ENCODE measurements around the gene ROCK1. TPM values are rescaled to one million over a fixed set of nuclear protein-coding genes. Genes with fewer than 3 reads are reported as not detected.
"Not testable (repeated sequence)": the region's sequence is repeated elsewhere in the genome, so short reads cannot be mapped to it uniquely, and the experiment has no call there.

ROCK1 gene
- total RNA-seq, 2 donors from 2014 or later, result 20.7 to 26.2 TPM

GRCh38 chr18:21047126-21047525 lies 64.5 kb downstream of the ROCK1 start:
- H3K27ac ChIP-seq, result no peak overlapping the region
- no peak for DNase-seq (ENCODE audit: low spot score)
- peaks cover 0 to 25% of the 10 kb centered on the region in 2 donors for H3K4me1 ChIP-seq
- no peaks in the 10 kb centered on the region for H3K9me3 ChIP-seq
- H3K4me3 ChIP-seq, result no peak overlapping the region
- no peaks in the 10 kb centered on the region for H3K27me3 ChIP-seq
- no peak for TF ChIP-seq CTCF (IDR thresholded peaks at IDR 0.05)
- peaks cover 5% of the 10 kb centered on the region for H3K36me3 ChIP-seq

- TF ChIP-seq CTCF (IDR thresholded peaks at IDR 0.05), result no peak
- H3K36me3 ChIP-seq, result peaks cover 10% of the 10 kb centered on the region
- no peaks in the 10 kb centered on the region for H3K9me3 ChIP-seq
- H3K27ac ChIP-seq, result no peak overlapping the region
- no peak overlapping the region for H3K4me3 ChIP-seq
- no peak for DNase-seq (ENCODE audit: low spot score)
- H3K4me1 ChIP-seq, result no peaks in the 10 kb centered on the region
- H3K27me3 ChIP-seq, result no peaks in the 10 kb centered on the region
Observed at GRCh38 chr18:21040466-21040865, 71.1 kb downstream of the ROCK1 start.

GRCh38 chr18:21038201-21038600 lies 73.4 kb downstream of the ROCK1 start:
- Histone ChIP-seq H3K27me3 (no peaks in the 10 kb centered on the region), H3K36me3 (peaks cover 5% of the 10 kb centered on the region), H3K4me1 (no peaks in the 10 kb centered on the region), H3K9me3 (no peaks in the 10 kb centered on the region), H3K4me3 (no peak overlapping the region), H3K27ac (no peak overlapping the region)
- no peak for DNase-seq (ENCODE audit: low spot score)
- TF ChIP-seq CTCF (IDR thresholded peaks at IDR 0.05), result no peak

- H3K27ac ChIP-seq, result no peak overlapping the region
- H3K36me3 ChIP-seq, result no peaks in the 10 kb centered on the region
- peaks cover 0 to 8% of the 10 kb centered on the region in 2 donors for H3K9me3 ChIP-seq
- no peak for TF ChIP-seq CTCF (IDR thresholded peaks at IDR 0.05)
- no peak overlapping the region for H3K4me3 ChIP-seq
- no peaks in the 10 kb centered on the region for H3K27me3 ChIP-seq
- no peaks in the 10 kb centered on the region for H3K4me1 ChIP-seq
- DNase-seq (ENCODE audit: low spot score), result no peak
Observed at GRCh38 chr18:21031845-21032244, 79.8 kb downstream of the ROCK1 start.

GRCh38 chr18:21018257-21018656 lies 93.4 kb downstream of the ROCK1 start:
- not testable (repeated sequence) for H3K27ac ChIP-seq; DNase-seq (ENCODE audit: low spot score); H3K4me3 ChIP-seq; H3K9me3 ChIP-seq; H3K27me3 ChIP-seq; H3K4me1 ChIP-seq
- peaks cover 42% of the 10 kb centered on the region for H3K36me3 ChIP-seq

GRCh38 chr18:21012308-21012707 lies 99.3 kb downstream of the ROCK1 start:
- Histone ChIP-seq H3K36me3 (peaks cover 49% of the 10 kb centered on the region), H3K27ac (no peak overlapping the region), H3K9me3 (no peaks in the 10 kb centered on the region), H3K4me1 (no peaks in the 10 kb centered on the region), H3K4me3 (no peak overlapping the region), H3K27me3 (no peaks in the 10 kb centered on the region)
- no peak for TF ChIP-seq CTCF (IDR thresholded peaks at IDR 0.05)
- DNase-seq (ENCODE audit: low spot score), result no peak
